SK-N-SH (cell line): ENCODE measurements around the gene UST. TPM values are rescaled to one million over a fixed set of nuclear protein-coding genes. Genes with fewer than 3 reads are reported as not detected.

Experiments
- CTCF ChIA-PET: fragments of 300-600, 350-600 bp; formaldehyde crosslinking; extraction: SDS; loops from one replicate; lab custom pipeline; 2021; lab: Yijun Ruan, JAX
- POLR2A ChIA-PET: fragments of 350-600 bp; sonication (Branson Sonifier 250); formaldehyde crosslinking; extraction: SDS; loops from one replicate; lab custom pipeline; 2020; ENCODE audit warnings: antibody characterized with exemption, inconsistent platforms; lab: Yijun Ruan, JAX
- DNase-seq: peaks from one replicate; pipeline ENCODE4 v3.0.0; 2012
- H2AFZ ChIP-seq: fragments of 200-600 bp; sonication (generic); 2 replicates; pipeline ENCODE4 v1.8.1; 2016; ENCODE audit warnings: antibody characterized with exemption, mild to moderate bottlenecking, low read depth
- H3F3A ChIP-seq: fragments of 200-600 bp; sonication (generic); replicated peaks from 2 replicates; pipeline ENCODE3; 2016; ENCODE audit warnings: antibody characterized with exemption, mild to moderate bottlenecking; ENCODE audit not compliant: insufficient read depth
- H3K27ac ChIP-seq, 2 experiments: fragments of 200-500 bp in 1 of 2; fragments of 200-600 bp in 1 of 2; sonication (Bioruptor generic) in 1 of 2; sonication (generic), shearing (Covaris generic) in 1 of 2; 2 replicates each; pipeline versions ENCODE4 v1.5.1 to v1.6.1; 2014 to 2016; ENCODE audit warnings: low read depth in 2 of 2, inconsistent platforms in 1 of 2, low read length in 1 of 2, mild to moderate bottlenecking in 1 of 2, mixed read lengths in 1 of 2
- H3K27me3 ChIP-seq: fragments of 200-600 bp; sonication (generic), shearing (Covaris generic); 2 replicates; pipeline ENCODE4 v1.6.1; 2016; ENCODE audit warnings: mixed run types; ENCODE audit not compliant: insufficient read depth
- H3K36me3 ChIP-seq, 2 experiments: fragments of 200-500 bp in 1 of 2; fragments of 200-600 bp in 1 of 2; sonication (Bioruptor generic) in 1 of 2; sonication (generic) in 1 of 2; replicated peaks in 1 of 2; 2 replicates each; pipeline versions ENCODE3 to v1.5.1; 2014 to 2016; ENCODE audit warnings: low read length in 1 of 2, mild to moderate bottlenecking in 1 of 2; ENCODE audit not compliant: insufficient read depth in 2 of 2, control insufficient read depth in 1 of 2
- H3K4me1 ChIP-seq, 2 experiments: fragments of 200-500 bp in 1 of 2; fragments of 200-600 bp in 1 of 2; sonication (Bioruptor generic) in 1 of 2; sonication (generic), shearing (Covaris generic) in 1 of 2; 2 replicates each; pipeline versions ENCODE4 v1.5.1 to v1.6.1; 2014 to 2016; ENCODE audit warnings: low read depth in 1 of 2, low read length in 1 of 2, mixed run types in 1 of 2; ENCODE audit not compliant: insufficient read depth in 2 of 2, control insufficient read depth in 1 of 2
- H3K4me2 ChIP-seq: fragments of 200-600 bp; sonication (generic), shearing (Covaris generic); 2 replicates; pipeline ENCODE4 v1.6.1; 2017; ENCODE audit warnings: mixed run types
- H3K4me3 ChIP-seq, 2 experiments: fragments of 200-500 bp in 1 of 2; fragments of 200-600 bp in 1 of 2; sonication (Bioruptor generic) in 1 of 2; sonication (generic), shearing (Covaris generic) in 1 of 2; 2 replicates each; pipeline versions ENCODE4 v1.5.1 to v1.8.1; 2014 to 2016; ENCODE audit warnings: low read depth in 2 of 2, inconsistent platforms in 1 of 2, low read length in 1 of 2, mild to moderate bottlenecking in 1 of 2, mixed read lengths in 1 of 2, moderate library complexity in 1 of 2
- H3K79me2 ChIP-seq: fragments of 200-600 bp; sonication (generic); 2 replicates; pipeline ENCODE4 v1.8.1; 2017; ENCODE audit warnings: mild to moderate bottlenecking; ENCODE audit not compliant: insufficient read depth
- H3K9ac ChIP-seq: fragments of 200-600 bp; sonication (generic); 2 replicates; pipeline ENCODE4 v1.6.1; 2017; ENCODE audit warnings: mixed run types
- H3K9me2 ChIP-seq: fragments of 200-600 bp; sonication (generic); 2 replicates; pipeline ENCODE4 v1.6.1; 2017; ENCODE audit warnings: mixed run types
- H3K9me3 ChIP-seq: fragments of 200-600 bp; sonication (generic); 2 replicates; pipeline ENCODE4 v1.6.1; 2017; ENCODE audit warnings: mixed run types, mild to moderate bottlenecking, moderate library complexity
- H4K20me1 ChIP-seq: fragments of 200-600 bp; sonication (generic); 2 replicates; pipeline ENCODE4 v1.6.1; 2017; ENCODE audit warnings: mild to moderate bottlenecking, mixed run types; ENCODE audit not compliant: insufficient read depth
- CHD2 ChIP-seq: fragments of 150-350 bp; IDR thresholded peaks from 2 replicates; pipeline ENCODE4 v1.6.1; 2018; ENCODE audit warnings: low read length; ENCODE audit not compliant: partially characterized antibody
- EP300 ChIP-seq, 2 experiments: IDR thresholded peaks; 2 replicates each; pipeline versions ENCODE4 v1.4.0 to v1.6.1; 2012; ENCODE audit warnings: borderline replicate concordance in 1 of 2, low read depth in 1 of 2, low read length in 1 of 2
- FOSL2 ChIP-seq: IDR thresholded peaks from 2 replicates; pipeline ENCODE4 v1.4.0; 2012; ENCODE audit warnings: low read depth, mild to moderate bottlenecking, moderate library complexity, borderline replicate concordance
- FOXM1 ChIP-seq: IDR thresholded peaks from 2 replicates; pipeline ENCODE4 v1.4.0; 2012; ENCODE audit warnings: low read depth, mild to moderate bottlenecking
- GABPA ChIP-seq: IDR thresholded peaks from 2 replicates; pipeline ENCODE4 v1.4.0; 2012; ENCODE audit warnings: low read depth, mild to moderate bottlenecking
- JUND ChIP-seq: IDR thresholded peaks from 2 replicates; pipeline ENCODE4 v1.4.0; 2012
- MEF2A ChIP-seq: IDR thresholded peaks from 2 replicates; pipeline ENCODE4 v1.4.0; 2012; ENCODE audit warnings: low read depth, borderline replicate concordance
- NFIC ChIP-seq: IDR thresholded peaks from 2 replicates; pipeline ENCODE4 v1.4.0; 2012; ENCODE audit warnings: borderline replicate concordance
- RAD21 ChIP-seq: IDR thresholded peaks from 2 replicates; pipeline ENCODE4 v1.6.1; 2012; ENCODE audit warnings: mild to moderate bottlenecking, low read length
- RCOR1 ChIP-seq: fragments of 150-350 bp; IDR thresholded peaks from 2 replicates; pipeline ENCODE4 v1.6.1; 2017; ENCODE audit warnings: antibody characterized with exemption, low read length
- RFX5 ChIP-seq: IDR thresholded peaks from 2 replicates; pipeline ENCODE4 v1.6.1; 2012; ENCODE audit warnings: mild to moderate bottlenecking, improper control_type of control experiment, low read length
- RXRA ChIP-seq: IDR thresholded peaks from 2 replicates; pipeline ENCODE4 v1.4.0; 2012; ENCODE audit warnings: low read depth, mild to moderate bottlenecking, borderline replicate concordance
- TAF1 ChIP-seq: IDR thresholded peaks from 2 replicates; pipeline ENCODE4 v1.6.1; 2012; ENCODE audit warnings: low read depth, mild to moderate bottlenecking, low read length, moderate library complexity, borderline replicate concordance
- TCF12 ChIP-seq: IDR thresholded peaks from 2 replicates; pipeline ENCODE4 v1.4.0; 2012
- TEAD4 ChIP-seq: IDR thresholded peaks from 2 replicates; pipeline ENCODE4 v1.4.0; 2012; ENCODE audit warnings: mild to moderate bottlenecking, borderline replicate concordance; ENCODE audit not compliant: insufficient read depth
- WGBS: methylation state at CpG from one replicate; pipeline ENCODE4 v1.1.6; 2017; ENCODE audit warnings: low lambda C conversion rate; 5-methylcytosine and 5-hydroxymethylcytosine counted together
- polyA plus RNA-seq, 3 experiments: library from polyadenylated mRNA; depleted of rRNA; stranded (reverse); fragments of >200 nt; gene quantifications; 2 replicates each; pipeline ENCODE4 v1.2.3, GENCODE V29; 2012
- TF ChIP-seq, protein P1 (sequence below): fragments of 150-350 bp; IDR thresholded peaks from 2 replicates; pipeline ENCODE4 v1.6.1; 2017; ENCODE audit warnings: antibody characterized with exemption, low read length, low read depth, borderline replicate concordance
- TF ChIP-seq, protein P2 (sequence below): IDR thresholded peaks from 2 replicates; pipeline ENCODE4 v1.4.0; 2012; ENCODE audit warnings: low read depth, borderline replicate concordance
- TF ChIP-seq, protein P3 (sequence below): IDR thresholded peaks from 2 replicates; pipeline ENCODE4 v1.6.1; 2012; ENCODE audit warnings: mild to moderate bottlenecking, low read depth, low read length, moderate library complexity
- TF ChIP-seq, protein P4 (sequence below): fragments of 150-350 bp; IDR thresholded peaks from 2 replicates; pipeline ENCODE4 v1.6.1; 2016; ENCODE audit warnings: mild to moderate bottlenecking, low read depth, low read length

The UST gene
- polyA plus RNA-seq, 1 of the 3 experiments (the other 2 are of a cell fraction) = 1.7 TPM

DNA sequence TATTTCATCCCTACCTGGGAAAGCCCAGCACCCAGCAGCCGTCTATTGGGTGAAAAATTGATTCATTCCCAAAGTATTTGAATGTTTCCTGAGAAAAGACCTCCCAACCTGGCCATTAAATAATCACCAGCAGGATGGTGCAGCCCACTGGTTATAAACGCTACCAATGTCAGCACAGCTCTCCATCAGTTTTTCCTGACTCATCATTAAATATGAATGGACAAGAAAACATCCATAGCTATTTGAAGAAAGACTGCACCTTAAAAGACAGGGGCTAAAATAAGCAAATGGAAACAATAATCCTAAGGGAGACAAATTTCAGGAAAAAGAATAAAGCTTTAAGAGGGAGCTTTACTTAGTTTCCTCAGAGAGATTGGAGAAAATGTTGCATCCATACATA, 261.9 kb downstream of the UST start:
- Histone ChIP-seq H3K9me2 (no peaks in the 10 kb centered on the region), H3K27me3 (no peaks in the 10 kb centered on the region), H2AFZ (no peak overlapping the region), H3K4me3 (no peak overlapping the region), H3K36me3 (no peaks in the 10 kb centered on the region), H3K9me3 (no peaks in the 10 kb centered on the region), H3F3A (peaks cover 27% of the 10 kb centered on the region), H3K4me2 (no peak overlapping the region), H4K20me1 (no peaks in the 10 kb centered on the region), H3K79me2 (no peaks in the 10 kb centered on the region), H3K9ac (no peak overlapping the region), H3K27ac (no peak overlapping the region), H3K4me1 (peaks cover 0 to 13% of the 10 kb centered on the region in 2 experiments; a peak in 2 of 4 replicates)
- TF ChIP-seq RFX5 (no peak), MEF2A (no peak), JUND (no peak), RAD21 (no peak), RCOR1 (no peak), EP300 (IDR thresholded peaks at IDR 0.05; ENCODE audit: borderline replicate concordance in 1 of 2, low read depth in 1 of 2, low read length in 1 of 2) (no peak), GABPA (no peak), TCF12 (no peak), TAF1 (no peak), RXRA (no peak), NFIC (no peak), CHD2 (no peak), TEAD4 (no peak), FOSL2 (no peak), FOXM1 (no peak)
- TF ChIP-seq, protein P1, sequence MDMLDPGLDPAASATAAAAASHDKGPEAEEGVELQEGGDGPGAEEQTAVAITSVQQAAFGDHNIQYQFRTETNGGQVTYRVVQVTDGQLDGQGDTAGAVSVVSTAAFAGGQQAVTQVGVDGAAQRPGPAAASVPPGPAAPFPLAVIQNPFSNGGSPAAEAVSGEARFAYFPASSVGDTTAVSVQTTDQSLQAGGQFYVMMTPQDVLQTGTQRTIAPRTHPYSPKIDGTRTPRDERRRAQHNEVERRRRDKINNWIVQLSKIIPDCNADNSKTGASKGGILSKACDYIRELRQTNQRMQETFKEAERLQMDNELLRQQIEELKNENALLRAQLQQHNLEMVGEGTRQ = no peak
- TF ChIP-seq, protein P2, sequence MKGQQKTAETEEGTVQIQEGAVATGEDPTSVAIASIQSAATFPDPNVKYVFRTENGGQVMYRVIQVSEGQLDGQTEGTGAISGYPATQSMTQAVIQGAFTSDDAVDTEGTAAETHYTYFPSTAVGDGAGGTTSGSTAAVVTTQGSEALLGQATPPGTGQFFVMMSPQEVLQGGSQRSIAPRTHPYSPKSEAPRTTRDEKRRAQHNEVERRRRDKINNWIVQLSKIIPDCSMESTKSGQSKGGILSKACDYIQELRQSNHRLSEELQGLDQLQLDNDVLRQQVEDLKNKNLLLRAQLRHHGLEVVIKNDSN = no peak
- TF ChIP-seq, protein P3, sequence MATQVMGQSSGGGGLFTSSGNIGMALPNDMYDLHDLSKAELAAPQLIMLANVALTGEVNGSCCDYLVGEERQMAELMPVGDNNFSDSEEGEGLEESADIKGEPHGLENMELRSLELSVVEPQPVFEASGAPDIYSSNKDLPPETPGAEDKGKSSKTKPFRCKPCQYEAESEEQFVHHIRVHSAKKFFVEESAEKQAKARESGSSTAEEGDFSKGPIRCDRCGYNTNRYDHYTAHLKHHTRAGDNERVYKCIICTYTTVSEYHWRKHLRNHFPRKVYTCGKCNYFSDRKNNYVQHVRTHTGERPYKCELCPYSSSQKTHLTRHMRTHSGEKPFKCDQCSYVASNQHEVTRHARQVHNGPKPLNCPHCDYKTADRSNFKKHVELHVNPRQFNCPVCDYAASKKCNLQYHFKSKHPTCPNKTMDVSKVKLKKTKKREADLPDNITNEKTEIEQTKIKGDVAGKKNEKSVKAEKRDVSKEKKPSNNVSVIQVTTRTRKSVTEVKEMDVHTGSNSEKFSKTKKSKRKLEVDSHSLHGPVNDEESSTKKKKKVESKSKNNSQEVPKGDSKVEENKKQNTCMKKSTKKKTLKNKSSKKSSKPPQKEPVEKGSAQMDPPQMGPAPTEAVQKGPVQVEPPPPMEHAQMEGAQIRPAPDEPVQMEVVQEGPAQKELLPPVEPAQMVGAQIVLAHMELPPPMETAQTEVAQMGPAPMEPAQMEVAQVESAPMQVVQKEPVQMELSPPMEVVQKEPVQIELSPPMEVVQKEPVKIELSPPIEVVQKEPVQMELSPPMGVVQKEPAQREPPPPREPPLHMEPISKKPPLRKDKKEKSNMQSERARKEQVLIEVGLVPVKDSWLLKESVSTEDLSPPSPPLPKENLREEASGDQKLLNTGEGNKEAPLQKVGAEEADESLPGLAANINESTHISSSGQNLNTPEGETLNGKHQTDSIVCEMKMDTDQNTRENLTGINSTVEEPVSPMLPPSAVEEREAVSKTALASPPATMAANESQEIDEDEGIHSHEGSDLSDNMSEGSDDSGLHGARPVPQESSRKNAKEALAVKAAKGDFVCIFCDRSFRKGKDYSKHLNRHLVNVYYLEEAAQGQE = no peak
- TF ChIP-seq, protein P4, sequence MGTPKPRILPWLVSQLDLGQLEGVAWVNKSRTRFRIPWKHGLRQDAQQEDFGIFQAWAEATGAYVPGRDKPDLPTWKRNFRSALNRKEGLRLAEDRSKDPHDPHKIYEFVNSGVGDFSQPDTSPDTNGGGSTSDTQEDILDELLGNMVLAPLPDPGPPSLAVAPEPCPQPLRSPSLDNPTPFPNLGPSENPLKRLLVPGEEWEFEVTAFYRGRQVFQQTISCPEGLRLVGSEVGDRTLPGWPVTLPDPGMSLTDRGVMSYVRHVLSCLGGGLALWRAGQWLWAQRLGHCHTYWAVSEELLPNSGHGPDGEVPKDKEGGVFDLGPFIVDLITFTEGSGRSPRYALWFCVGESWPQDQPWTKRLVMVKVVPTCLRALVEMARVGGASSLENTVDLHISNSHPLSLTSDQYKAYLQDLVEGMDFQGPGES = no peak
- WGBS = 64% methylated on average over 2 of the region's 2 CpGs
- ChIA-PET POLR2A (no interaction called here), CTCF (interaction anchor here (1.4 kb wide), 1 partner anchor 20 kb away, joined by 3 read pairs; no protein-coding TSS in a partner anchor)
- DNase-seq = no peak
